H1 (cell line): ENCODE measurements around the gene ADCY6. TPM values are rescaled to one million over a fixed set of nuclear protein-coding genes. Genes with fewer than 3 reads are reported as not detected.

Source experiments
- CTCF ChIA-PET: fragments of 300-600 bp; sonication (Branson Sonifier 250); formaldehyde crosslinking; loops from one replicate; lab custom pipeline; 2021; ENCODE audit not compliant: partially characterized antibody; lab: Charles Lee
- POLR2A ChIA-PET: fragments of 300-600 bp; sonication (Branson Sonifier 250); formaldehyde crosslinking; loops from one replicate; lab custom pipeline; 2021; ENCODE audit warnings: inconsistent platforms; ENCODE audit not compliant: partially characterized antibody; lab: Charles Lee
- DNase-seq, 2 experiments: peaks; one replicate each; pipeline versions ENCODE4 v3.0.0 to v3.0.0-alpha.2; 2010 to 2022; ENCODE audit warnings: low spot score in 2 of 2, low read depth in 1 of 2, mixed read lengths in 1 of 2
- FAIRE-seq: peaks from 2 replicates; lab custom pipeline; 2011; peaks lifted over from hg19 to GRCh38; lab: Jason Lieb, UNC
- H2AFZ ChIP-seq: 2 replicates; pipeline ENCODE4 v1.8.1; 2012; ENCODE audit warnings: low read length, inconsistent platforms
- H2AK5ac ChIP-seq: 2 replicates; pipeline ENCODE4 v1.6.1; 2013; ENCODE audit warnings: low read depth, low read length
- H2BK120ac ChIP-seq: replicated peaks from 2 replicates; pipeline ENCODE3; 2013; ENCODE audit warnings: low read depth, low read length, inconsistent platforms
- H2BK12ac ChIP-seq: 2 replicates; pipeline ENCODE4 v1.6.1; 2013; ENCODE audit warnings: low read depth, low read length
- H2BK15ac ChIP-seq: 2 replicates; pipeline ENCODE4 v1.6.1; 2013; ENCODE audit warnings: low read length
- H2BK20ac ChIP-seq: 2 replicates; pipeline ENCODE4 v1.6.1; 2013; ENCODE audit warnings: low read length
- H2BK5ac ChIP-seq: 2 replicates; pipeline ENCODE4 v1.6.1; 2013; ENCODE audit warnings: low read depth, low read length
- H3K14ac ChIP-seq: 2 replicates; pipeline ENCODE4 v1.6.1; 2013; ENCODE audit warnings: inconsistent platforms; ENCODE audit not compliant: insufficient read length
- H3K18ac ChIP-seq: 2 replicates; pipeline ENCODE4 v1.6.1; 2013; ENCODE audit warnings: low read length; ENCODE audit errors: extremely low read depth
- H3K23ac ChIP-seq: 2 replicates; pipeline ENCODE4 v1.6.1; 2013; ENCODE audit warnings: inconsistent platforms; ENCODE audit not compliant: insufficient read length
- H3K23me2 ChIP-seq: 2 replicates; pipeline ENCODE4 v1.6.1; 2013; ENCODE audit warnings: low read depth, low read length
- H3K27ac ChIP-seq: 2 replicates; pipeline ENCODE4 v1.6.1; 2011; ENCODE audit warnings: low read depth, low read length, inconsistent platforms
- H3K27me3 ChIP-seq, 4 experiments: replicated peaks in 1 of 4; 1 replicate in 1 of 4; 2 replicates in 3 of 4; pipeline versions ENCODE4 v1.6.1 to v1.8.1; 2011 to 2013; ENCODE audit warnings: low read length in 3 of 4, mild to moderate bottlenecking in 3 of 4, inconsistent platforms in 2 of 4, mixed read lengths in 2 of 4, moderate library complexity in 1 of 4; ENCODE audit not compliant: control insufficient read depth in 3 of 4, insufficient read depth in 3 of 4; ENCODE audit errors: extremely low read depth in 1 of 4
- H3K36me3 ChIP-seq, 4 experiments: 2 replicates each; pipeline versions ENCODE4 v1.6.1 to v1.8.1; 2011 to 2013; ENCODE audit warnings: mild to moderate bottlenecking in 4 of 4, low read length in 3 of 4, moderate library complexity in 2 of 4, control low read depth in 1 of 4, inconsistent platforms in 1 of 4; ENCODE audit not compliant: insufficient read depth in 4 of 4, control insufficient read depth in 2 of 4
- H3K4ac ChIP-seq: replicated peaks from 2 replicates; pipeline ENCODE3; 2013; ENCODE audit warnings: low read length, low read depth, mixed read lengths, inconsistent platforms; ENCODE audit not compliant: insufficient read length
- H3K4me1 ChIP-seq, 4 experiments: replicated peaks in 1 of 4; 1 replicate in 1 of 4; 2 replicates in 3 of 4; pipeline versions ENCODE4 v1.6.1 to v1.8.1; 2011 to 2013; ENCODE audit warnings: low read length in 3 of 4, inconsistent platforms in 2 of 4, mixed read lengths in 1 of 4; ENCODE audit not compliant: insufficient read depth in 4 of 4, control insufficient read depth in 3 of 4
- H3K4me2 ChIP-seq, 2 experiments: 2 replicates each; pipeline versions ENCODE4 v1.6.1 to v1.8.1; 2011 to 2013; ENCODE audit warnings: low read depth in 2 of 2, low read length in 2 of 2, control low read depth in 1 of 2, inconsistent platforms in 1 of 2, mild to moderate bottlenecking in 1 of 2; ENCODE audit not compliant: insufficient read depth in 1 of 2
- H3K4me3 ChIP-seq, 4 experiments: fragments of 200-600, 300-600 bp in 1 of 4; sonication (generic), shearing (Covaris generic), sonication (Bioruptor Twin) in 1 of 4; 2 replicates each; pipeline versions ENCODE4 v1.5.1 to v1.8.1; 2011 to 2016; ENCODE audit warnings: low read length in 4 of 4, low read depth in 3 of 4, control low read depth in 2 of 4, inconsistent platforms in 2 of 4, mild to moderate bottlenecking in 2 of 4, mixed read lengths in 1 of 4, moderate library complexity in 1 of 4; ENCODE audit not compliant: insufficient read depth in 2 of 4; ENCODE audit errors: extremely low read depth in 1 of 4
- H3K56ac ChIP-seq: replicated peaks from 2 replicates; pipeline ENCODE3; 2013; ENCODE audit warnings: low read depth, mild to moderate bottlenecking, mixed read lengths, low read length, inconsistent platforms; ENCODE audit not compliant: insufficient read length
- H3K79me1 ChIP-seq: 2 replicates; pipeline ENCODE4 v1.6.1; 2013; ENCODE audit warnings: low read depth, low read length, control low read depth
- H3K79me2 ChIP-seq, 2 experiments: 2 replicates each; pipeline versions ENCODE4 v1.6.1 to v1.8.1; 2012 to 2013; ENCODE audit warnings: low read length in 2 of 2, mild to moderate bottlenecking in 2 of 2, inconsistent platforms in 1 of 2; ENCODE audit not compliant: insufficient read depth in 2 of 2, control insufficient read depth in 1 of 2
- H3K9ac ChIP-seq, 4 experiments: replicated peaks in 1 of 4; 1 replicate in 1 of 4; 2 replicates in 3 of 4; pipeline versions ENCODE4 v1.6.1 to v1.8.1; 2011 to 2013; ENCODE audit warnings: low read depth in 3 of 4, low read length in 3 of 4, control low read depth in 2 of 4, mild to moderate bottlenecking in 2 of 4, moderate library complexity in 2 of 4, inconsistent platforms in 1 of 4; ENCODE audit errors: extremely low read depth in 1 of 4
- H3K9me3 ChIP-seq, 2 experiments: 2 replicates each; pipeline versions ENCODE4 v1.6.1 to v1.8.1; 2012 to 2013; ENCODE audit warnings: mild to moderate bottlenecking in 2 of 2, moderate library complexity in 2 of 2, control low read depth in 1 of 2, inconsistent platforms in 1 of 2, low read depth in 1 of 2, low read length in 1 of 2, mixed read lengths in 1 of 2; ENCODE audit not compliant: insufficient read depth in 2 of 2
- H4K20me1 ChIP-seq, 2 experiments: replicated peaks in 1 of 2; 2 replicates each; pipeline versions ENCODE3 to v1.8.1; 2011 to 2013; ENCODE audit warnings: inconsistent platforms in 2 of 2, low read length in 2 of 2, mild to moderate bottlenecking in 1 of 2; ENCODE audit not compliant: insufficient read depth in 2 of 2, control insufficient read depth in 1 of 2
- H4K5ac ChIP-seq: 2 replicates; pipeline ENCODE4 v1.6.1; 2013; ENCODE audit warnings: low read length, low read depth, mixed read lengths, inconsistent platforms; ENCODE audit not compliant: insufficient read length
- H4K8ac ChIP-seq: 2 replicates; pipeline ENCODE4 v1.8.0; 2013; ENCODE audit warnings: mild to moderate bottlenecking, moderate library complexity, low read length, inconsistent platforms; ENCODE audit not compliant: insufficient read depth; ENCODE audit errors: extremely low read depth
- H4K91ac ChIP-seq: replicated peaks from 2 replicates; pipeline ENCODE3; 2013; ENCODE audit warnings: low read length, mixed read lengths, inconsistent platforms; ENCODE audit not compliant: insufficient read length
- CBX5 ChIP-seq: fragments of 300-800, 300-1000 bp; sonication (generic); IDR thresholded peaks from 2 replicates; pipeline ENCODE4 v1.7.1; 2016; ENCODE audit warnings: antibody characterized with exemption, low read length, low read depth
- CBX8 ChIP-seq: fragments of 300-800, 300-1000 bp; sonication (generic); IDR thresholded peaks from 2 replicates; pipeline ENCODE4 v1.7.1; 2016; ENCODE audit warnings: low read depth, low read length, borderline replicate concordance
- EZH2 ChIP-seq: fragments of 200-600 bp; sonication (generic); IDR thresholded peaks from 2 replicates; pipeline ENCODE4 v1.7.1; 2012; ENCODE audit warnings: low read depth, mild to moderate bottlenecking, moderate library complexity, low read length, inconsistent platforms; ENCODE audit not compliant: severe bottlenecking
- HDAC6 ChIP-seq: IDR thresholded peaks from one replicate; pipeline ENCODE4 v1.7.1; 2012; ENCODE audit warnings: low read depth, mild to moderate bottlenecking, inconsistent platforms, low read length, moderate library complexity
- KDM4A ChIP-seq: IDR thresholded peaks from one replicate; pipeline ENCODE4 v1.7.1; 2012; ENCODE audit warnings: low read depth, mild to moderate bottlenecking, moderate library complexity, low read length, inconsistent platforms; ENCODE audit not compliant: severe bottlenecking
- SP4 ChIP-seq: IDR thresholded peaks from 2 replicates; pipeline ENCODE4 v1.6.1; 2012; ENCODE audit warnings: low read length, inconsistent platforms
- WGBS, 2 experiments: shearing (Covaris generic) in 1 of 2; methylation state at CpG; one replicate each; pipeline versions ENCODE4 v1.1.6 to v1.1.7; 2013 to 2015; ENCODE audit warnings: low lambda C conversion rate in 2 of 2, mixed read lengths in 2 of 2, inconsistent platforms in 1 of 2, low coverage in 1 of 2, missing lambda C conversion rate in 1 of 2; ENCODE audit not compliant: insufficient replicate concordance in 2 of 2, insufficient coverage in 1 of 2, insufficient read length in 1 of 2; ENCODE audit errors: extremely low coverage in 1 of 2, missing lambda C conversion rate in 1 of 2; 5-methylcytosine and 5-hydroxymethylcytosine counted together
- polyA plus RNA-seq, 7 experiments: library from polyadenylated mRNA; depleted of rRNA in 3 of 7; stranded (reverse) in 5 of 7; unstranded in 2 of 7; fragments of >200 nt in 5 of 7; fragments of 200-250 nt in 2 of 7; gene quantifications; 1 replicate in 5 of 7; 2 replicates in 1 of 7; 4 replicates in 1 of 7; pipeline versions ENCODE4 v1.2.1 to v1.2.3, GENCODE V29; 2011 to 2013; ENCODE audit warnings: missing spikeins in 2 of 7, mixed read lengths in 2 of 7
- total RNA-seq: library from RNA; stranded (reverse); fragmentation: NEBNext Ultra II Directional; extraction: Animal tissue kit (Norgen Biotek cat#: 25700); gene quantifications from 2 replicates; pipeline ENCODE4 v1.2.1, GENCODE V29; 2021

Gene ADCY6
- total and polyA plus RNA-seq, 2 of the 8 experiments (the other 6 are each of a cell fraction or from before 2014, with no cell fraction given): 11.7 to 17.5 TPM

- no peak overlapping the region for H3K4ac ChIP-seq
- no peak overlapping the region for H2BK120ac ChIP-seq
- no peak overlapping the region for H3K23ac ChIP-seq
- no peaks in the 10 kb centered on the region for H3K4me1 ChIP-seq
- FAIRE-seq (no peak), DNase-seq (no peak)
- H2BK5ac ChIP-seq: no peak overlapping the region
- no peak overlapping the region for H3K4me2 ChIP-seq
- H2AK5ac ChIP-seq: no peak overlapping the region
- no peak overlapping the region for H2BK20ac ChIP-seq
- H3K27me3 ChIP-seq: no peaks in the 10 kb centered on the region
- ChIA-PET CTCF (interaction anchor here (0.8 to 1.3 kb wide), 4 partner anchors 9 to 50 kb away, joined by 3 to 4 read pairs (median 4); no protein-coding TSS in a partner anchor), POLR2A (no interaction called here)
- H2BK12ac ChIP-seq: no peak overlapping the region
- no peak overlapping the region for H3K14ac ChIP-seq
- no peak overlapping the region for H3K9ac ChIP-seq
- H3K27ac ChIP-seq: no peak overlapping the region
- peak overlapping the region; percentile 35; the same call in 1 of the 2 replicates for H4K8ac ChIP-seq
- H3K9me3 ChIP-seq: no peaks in the 10 kb centered on the region
- H2AFZ ChIP-seq: no peak overlapping the region
- H4K91ac ChIP-seq: no peak overlapping the region
- H4K20me1 ChIP-seq: no peaks in the 10 kb centered on the region
- H2BK15ac ChIP-seq: no peak overlapping the region
- no peak overlapping the region for H3K4me3 ChIP-seq
- WGBS, 2 experiments: 76% methylated on average over 9 of the region's 9 CpGs; no CpG with 5 or more reads in 1 of the 2 experiments
- no peaks in the 10 kb centered on the region for H3K79me1 ChIP-seq
- no peaks in the 10 kb centered on the region for H3K23me2 ChIP-seq
- no peak overlapping the region for H3K56ac ChIP-seq
- no peak overlapping the region for H3K18ac ChIP-seq
- no peak overlapping the region for H4K5ac ChIP-seq
- H3K79me2 ChIP-seq: no peaks in the 10 kb centered on the region
- no peaks in the 10 kb centered on the region for H3K36me3 ChIP-seq
- no peak for TF ChIP-seq KDM4A
- TF ChIP-seq SP4: no peak
- no peak for TF ChIP-seq EZH2
- TF ChIP-seq CBX5: no peak
- no peak for TF ChIP-seq CBX8
- no peak for TF ChIP-seq HDAC6
Measured at GRCh38 chr12:48744251-48745008, 44.5 kb downstream of the ADCY6 start.
